ACC112 (cell line): Measurements from ENCODE around the gene SPG7.
"Not testable (repeated sequence)": the region's sequence is repeated elsewhere in the genome, so short reads cannot be mapped to it uniquely, and the experiment has no call there.

ENCODE experiments used
- H2AFZ ChIP-seq: fragments of 200-600 bp; sonication (generic); one replicate; pipeline ENCODE4 v1.6.0; 2017; ENCODE audit warnings: antibody characterized with exemption, low read length; ENCODE audit not compliant: unreplicated experiment
- H3K27ac ChIP-seq: fragments of 200-600 bp; sonication (generic); 2 replicates; pipeline ENCODE4 v1.5.1; 2014; ENCODE audit warnings: low read depth, mild to moderate bottlenecking, antibody characterized with exemption, low read length, moderate library complexity
- H3K27me3 ChIP-seq: fragments of 200-600 bp; sonication (generic); 2 replicates; pipeline ENCODE4 v1.6.1; 2014; ENCODE audit warnings: mild to moderate bottlenecking, antibody characterized with exemption, low read length, moderate library complexity, mixed read lengths; ENCODE audit not compliant: insufficient read depth
- H3K36me3 ChIP-seq: fragments of 200-600 bp; sonication (generic); 2 replicates; pipeline ENCODE4 v1.6.1; 2016; ENCODE audit warnings: mild to moderate bottlenecking, antibody characterized with exemption, low read length, moderate library complexity, mixed read lengths; ENCODE audit not compliant: insufficient read depth
- H3K4me1 ChIP-seq: fragments of 200-600 bp; sonication (generic); one replicate; pipeline ENCODE4 v1.6.1; 2016; ENCODE audit warnings: low read length, mixed read lengths; ENCODE audit not compliant: insufficient read depth, unreplicated experiment, control insufficient read depth
- H3K4me3 ChIP-seq: fragments of 200-600 bp; sonication (generic); 2 replicates; pipeline ENCODE4 v1.5.1; 2014; ENCODE audit warnings: mild to moderate bottlenecking, low read depth, low read length
- H3K79me2 ChIP-seq: fragments of 200-600 bp; sonication (generic); one replicate; pipeline ENCODE4 v1.6.0; 2016; ENCODE audit warnings: low read length; ENCODE audit not compliant: control insufficient read depth, unreplicated experiment, insufficient read depth

The SPG7 gene

GRCh38 chr16:89507834-89508590 is at the start of gene SPG7:
TSS of gene SPG7 (plus strand) at chr16:89508403. CDS start at chr16:89508418, 15 bp downstream.
- H3K4me1 ChIP-seq, result peaks cover 21% of the 10 kb centered on the region
- peaks cover 11% of the 10 kb centered on the region for H3K36me3 ChIP-seq
- peak within 1 kb of the TSS; percentile 97 for H3K27ac ChIP-seq
- no peaks in the 10 kb centered on the region for H3K27me3 ChIP-seq
- H2AFZ ChIP-seq, result peak within 1 kb of the TSS; percentile 48
- peak within 1 kb of the TSS; percentile 86 for H3K4me3 ChIP-seq
- H3K79me2 ChIP-seq, result peaks cover 46% of the 10 kb centered on the region

GRCh38 chr16:89458551-89458950 is 49.7 kb upstream of the SPG7 start:
- no peaks in the 10 kb centered on the region for H3K27me3 ChIP-seq
- H3K27ac ChIP-seq, result peak overlapping the region; percentile 46
- H2AFZ ChIP-seq, result no peak overlapping the region
- H3K79me2 ChIP-seq, result peaks cover 80% of the 10 kb centered on the region
- H3K36me3 ChIP-seq, result peaks cover 8% of the 10 kb centered on the region; the same call in 1 of the 2 replicates
- no peak overlapping the region for H3K4me3 ChIP-seq
- peaks cover 21% of the 10 kb centered on the region for H3K4me1 ChIP-seq

GRCh38 chr16:89458967-89459366 is 49.2 kb upstream of the SPG7 start:
- Histone ChIP-seq H3K27ac (peak overlapping the region; percentile 46), H2AFZ (no peak overlapping the region), H3K4me3 (no peak overlapping the region), H3K27me3 (no peaks in the 10 kb centered on the region), H3K79me2 (peaks cover 80% of the 10 kb centered on the region), H3K4me1 (peaks cover 17% of the 10 kb centered on the region), H3K36me3 (peaks cover 8% of the 10 kb centered on the region; the same call in 1 of the 2 replicates)

GRCh38 chr16:89460556-89460955 is 47.6 kb upstream of the SPG7 start:
- no peak overlapping the region for H3K4me3 ChIP-seq
- peaks cover 7% of the 10 kb centered on the region; the same call in 1 of the 2 replicates for H3K36me3 ChIP-seq
- no peak overlapping the region for H2AFZ ChIP-seq
- peaks cover 81% of the 10 kb centered on the region for H3K79me2 ChIP-seq
- H3K27me3 ChIP-seq, result no peaks in the 10 kb centered on the region
- peaks cover 9% of the 10 kb centered on the region for H3K4me1 ChIP-seq
- H3K27ac ChIP-seq, result no peak overlapping the region

GRCh38 chr16:89461890-89462289 is 46.3 kb upstream of the SPG7 start:
- H3K27me3 ChIP-seq, H3K27ac ChIP-seq, H3K36me3 ChIP-seq, H3K4me3 ChIP-seq, H2AFZ ChIP-seq, H3K4me1 ChIP-seq: not testable (repeated sequence)
- peaks cover 82% of the 10 kb centered on the region for H3K79me2 ChIP-seq

GRCh38 chr16:89462639-89463038 is 45.6 kb upstream of the SPG7 start:
- H3K79me2 ChIP-seq, result peaks cover 83% of the 10 kb centered on the region
- not testable (repeated sequence) for H3K27ac ChIP-seq, H3K4me1 ChIP-seq, H3K4me3 ChIP-seq, H3K36me3 ChIP-seq, H2AFZ ChIP-seq, H3K27me3 ChIP-seq

- H3K4me3 ChIP-seq, H3K4me1 ChIP-seq, H2AFZ ChIP-seq, H3K27me3 ChIP-seq, H3K27ac ChIP-seq, H3K36me3 ChIP-seq: not testable (repeated sequence)
- H3K79me2 ChIP-seq, result peaks cover 84% of the 10 kb centered on the region
These were observed 44.9 kb upstream of the SPG7 start for GRCh38 chr16:89463312-89463711.

- Histone ChIP-seq H3K79me2 (peaks cover 83% of the 10 kb centered on the region), H3K4me1 (peaks cover 11% of the 10 kb centered on the region)
These were observed 41.3 kb upstream of the SPG7 start for GRCh38 chr16:89466920-89467319.

GRCh38 chr16:89467382-89467781 is 40.8 kb upstream of the SPG7 start:
- H3K27me3 ChIP-seq, result no peaks in the 10 kb centered on the region
- H2AFZ ChIP-seq, result no peak overlapping the region
- no peaks in the 10 kb centered on the region for H3K36me3 ChIP-seq
- no peak overlapping the region for H3K27ac ChIP-seq
- peaks cover 13% of the 10 kb centered on the region for H3K4me1 ChIP-seq
- peaks cover 86% of the 10 kb centered on the region for H3K79me2 ChIP-seq
- H3K4me3 ChIP-seq, result no peak overlapping the region

More at GRCh38 chr16:89466920-89467319, 41.3 kb upstream of the SPG7 start:
- no peak overlapping the region for H3K4me3 ChIP-seq
- H3K27me3 ChIP-seq, result no peaks in the 10 kb centered on the region
- H2AFZ ChIP-seq, result no peak overlapping the region
- H3K27ac ChIP-seq, result no peak overlapping the region
- no peaks in the 10 kb centered on the region for H3K36me3 ChIP-seq

- Histone ChIP-seq H3K27ac (no peak overlapping the region), H3K4me3 (no peak overlapping the region), H3K79me2 (peaks cover 99% of the 10 kb centered on the region), H3K4me1 (peaks cover 38% of the 10 kb centered on the region), H2AFZ (no peak overlapping the region), H3K36me3 (no peaks in the 10 kb centered on the region), H3K27me3 (no peaks in the 10 kb centered on the region)
These were observed 35.5 kb upstream of the SPG7 start for GRCh38 chr16:89472711-89473075.

GRCh38 chr16:89473136-89473712 is 35.0 kb upstream of the SPG7 start:
- Histone ChIP-seq H3K4me3 (no peak overlapping the region), H2AFZ (no peak overlapping the region), H3K79me2 (peaks cover 99% of the 10 kb centered on the region), H3K27ac (peak overlapping the region; percentile 82; the same call in 1 of the 2 replicates), H3K4me1 (peaks cover 41% of the 10 kb centered on the region), H3K27me3 (no peaks in the 10 kb centered on the region), H3K36me3 (no peaks in the 10 kb centered on the region)
